Measurements from ENCODE around the gene ABRACL. TPM values are rescaled to one million over a fixed set of nuclear protein-coding genes. Genes with fewer than 3 reads are reported as not detected.

Gene ABRACL
- total and polyA plus RNA-seq, 2 donors (not counting 3 experiments of a cell fraction or from before 2014, with no cell fraction given), result 54.4 to 87.4 TPM

- no peaks in the 10 kb centered on the region for H3K9me1 ChIP-seq (replicated peaks; ENCODE audit: control insufficient read depth, extremely low read depth, insufficient read depth, low read length)
- peaks cover 0 to 3% of the 10 kb centered on the region in 2 experiments for H3K27me3 ChIP-seq (ENCODE audit: control insufficient read depth in 2 of 2, insufficient read depth in 2 of 2, low read length in 2 of 2)
- no peak overlapping the region for H3K4me3 ChIP-seq (replicated peaks in 1 of 3; ENCODE audit: insufficient read depth in 1 of 3, low read depth in 1 of 3, low read length in 3 of 3)
- H3K4me2 ChIP-seq (ENCODE audit: insufficient read depth, low read length), result no peak overlapping the region
- H3K27ac ChIP-seq (ENCODE audit: insufficient read depth, low read depth, low read length), result no peak overlapping the region
- no peaks in the 10 kb centered on the region for H3K9me3 ChIP-seq (replicated peaks; ENCODE audit: control insufficient read depth, insufficient read depth, low read length)
- H3K79me2 ChIP-seq (ENCODE audit: control insufficient read depth, insufficient read depth, low read length), result no peaks in the 10 kb centered on the region
- FAIRE-seq (no peak), DNase-seq (ENCODE audit: low read depth, low spot score) (no peak)
- no peak overlapping the region for H3K9ac ChIP-seq (replicated peaks; ENCODE audit: extremely low read depth, insufficient read depth, low read length)
- no peaks in the 10 kb centered on the region for H3K36me3 ChIP-seq (ENCODE audit: control insufficient read depth in 2 of 2, extremely low read depth in 1 of 2, insufficient read depth in 2 of 2, low read length in 2 of 2)
- H4K20me1 ChIP-seq (replicated peaks; ENCODE audit: control insufficient read depth, extremely low read depth, insufficient read depth, low read length), result no peaks in the 10 kb centered on the region
- no peak overlapping the region for H2AFZ ChIP-seq (ENCODE audit: low read depth, low read length)
- no TSS peak for BruUV-seq (replicated peaks)
- no peaks in the 10 kb centered on the region for H3K4me1 ChIP-seq (ENCODE audit: control insufficient read depth, extremely low read depth, insufficient read depth, low read length)
- intact Hi-C loops (cut with micrococcal nuclease), result no loop called here
- dilution Hi-C loops (cut with MboI; ENCODE audit: extremely low pct_ligation_motif_present, low sequenced_read_pairs), result no loop called here
- TF ChIP-seq CTCF (IDR thresholded peaks at IDR 0.05; ENCODE audit: extremely low read depth in 1 of 2, insufficient read depth in 1 of 2, low read depth in 1 of 2, low read length in 2 of 2) (no peak), EZH2 (IDR thresholded peaks at IDR 0.05; ENCODE audit: borderline replicate concordance, low read depth, low read length, severe bottlenecking) (no peak), GATA2 (IDR thresholded peaks at IDR 0.05; ENCODE audit: insufficient read depth, insufficient read length, low read depth, low read length) (no peak), POLR2A (IDR thresholded peaks at IDR 0.05; ENCODE audit: low read depth, low read length) (no peak), POLR2AphosphoS5 (IDR thresholded peaks at IDR 0.05; ENCODE audit: insufficient read depth, low read depth, low read length) (no peak), JUN (IDR thresholded peaks at IDR 0.05; ENCODE audit: borderline replicate concordance, insufficient read depth, insufficient read length, low read depth) (no peak)
- POLR2A ChIA-PET, result no interaction called here
- CTCF ChIA-PET, result no interaction called here
These were observed 15.3 kb upstream of the ABRACL start for GRCh38 chr6:139013185-139013800.
